GM12864 (cell line): ENCODE data around the gene PRSS1.
"Not testable (repeated sequence)": the region's sequence is repeated elsewhere in the genome, so short reads cannot be mapped to it uniquely, and the experiment has no call there.

ENCODE experiments used
- DNase-seq: peaks from one replicate; pipeline ENCODE4 v3.0.0-alpha.2; 2011; ENCODE audit warnings: low read depth
- H3K4me3 ChIP-seq: 2 replicates; pipeline ENCODE4 v1.5.1; 2011; ENCODE audit warnings: mild to moderate bottlenecking, low read depth, low read length, control low read depth
- TF ChIP-seq, protein P1 (sequence below): IDR thresholded peaks from 2 replicates; pipeline ENCODE4 v1.5.1; 2011; ENCODE audit warnings: low read depth, mild to moderate bottlenecking, moderate library complexity, low read length, control low read depth, inconsistent platforms; ENCODE audit errors: missing control alignments

The PRSS1 gene

GRCh38 chr7:142760071-142760642, 10.9 kb downstream of the PRSS1 start:
- H3K4me3 ChIP-seq, result no peak overlapping the region
- TF ChIP-seq, protein P1, sequence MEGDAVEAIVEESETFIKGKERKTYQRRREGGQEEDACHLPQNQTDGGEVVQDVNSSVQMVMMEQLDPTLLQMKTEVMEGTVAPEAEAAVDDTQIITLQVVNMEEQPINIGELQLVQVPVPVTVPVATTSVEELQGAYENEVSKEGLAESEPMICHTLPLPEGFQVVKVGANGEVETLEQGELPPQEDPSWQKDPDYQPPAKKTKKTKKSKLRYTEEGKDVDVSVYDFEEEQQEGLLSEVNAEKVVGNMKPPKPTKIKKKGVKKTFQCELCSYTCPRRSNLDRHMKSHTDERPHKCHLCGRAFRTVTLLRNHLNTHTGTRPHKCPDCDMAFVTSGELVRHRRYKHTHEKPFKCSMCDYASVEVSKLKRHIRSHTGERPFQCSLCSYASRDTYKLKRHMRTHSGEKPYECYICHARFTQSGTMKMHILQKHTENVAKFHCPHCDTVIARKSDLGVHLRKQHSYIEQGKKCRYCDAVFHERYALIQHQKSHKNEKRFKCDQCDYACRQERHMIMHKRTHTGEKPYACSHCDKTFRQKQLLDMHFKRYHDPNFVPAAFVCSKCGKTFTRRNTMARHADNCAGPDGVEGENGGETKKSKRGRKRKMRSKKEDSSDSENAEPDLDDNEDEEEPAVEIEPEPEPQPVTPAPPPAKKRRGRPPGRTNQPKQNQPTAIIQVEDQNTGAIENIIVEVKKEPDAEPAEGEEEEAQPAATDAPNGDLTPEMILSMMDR, result no peak
- DNase-seq, result no peak

DNA sequence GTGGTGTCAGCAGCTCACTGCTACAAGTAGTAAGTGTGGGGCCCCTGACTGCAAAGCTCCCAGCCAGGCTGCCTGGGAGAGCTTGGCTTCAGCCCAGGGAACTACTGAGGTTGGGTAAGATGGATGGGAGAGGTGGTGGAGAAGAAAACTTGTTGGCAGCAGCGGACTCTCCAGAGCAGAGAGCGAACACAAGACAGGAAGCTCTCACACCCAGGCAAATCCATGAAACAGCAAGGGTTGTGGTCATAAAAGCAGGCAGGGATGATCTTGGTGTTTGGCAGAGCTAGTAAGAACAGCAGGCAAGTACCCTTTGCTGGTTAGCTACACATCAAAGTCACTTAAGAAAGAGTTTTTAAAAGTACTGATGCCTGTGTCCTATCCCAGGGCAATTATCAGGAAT, 12.3 kb downstream of the PRSS1 start:
- DNase-seq, H3K4me3 ChIP-seq: not testable (repeated sequence)

DNA sequence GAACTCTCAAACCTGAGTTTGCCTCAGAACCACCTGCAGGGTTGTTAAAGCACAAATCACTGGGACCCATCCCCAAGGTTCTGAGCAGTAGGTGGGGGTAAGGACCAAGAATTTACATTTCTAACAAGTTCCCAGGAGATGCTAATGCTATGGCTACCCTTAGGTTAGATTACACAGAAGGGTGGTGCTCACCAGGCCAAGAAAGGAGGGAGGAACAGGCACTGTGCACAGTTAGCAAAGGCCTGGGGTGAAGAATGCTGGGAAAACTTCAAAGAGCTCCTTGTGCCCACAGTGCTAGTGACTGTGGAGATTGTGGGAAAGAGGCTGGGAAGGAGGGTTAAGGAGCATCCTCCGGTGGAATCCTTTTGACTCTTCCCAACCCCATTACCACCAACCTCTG, 12.8 kb downstream of the PRSS1 start:
- no peak for DNase-seq

GRCh38 chr7:142767451-142767850, 18.2 kb downstream of the PRSS1 start:
- DNase-seq, result no peak
- TF ChIP-seq, protein P1, result no peak
- no peak overlapping the region for H3K4me3 ChIP-seq

More for the DNA sequence above, 12.8 kb downstream of the PRSS1 start:
- TF ChIP-seq, protein P1, result no peak
- H3K4me3 ChIP-seq, result no peak overlapping the region

DNA sequence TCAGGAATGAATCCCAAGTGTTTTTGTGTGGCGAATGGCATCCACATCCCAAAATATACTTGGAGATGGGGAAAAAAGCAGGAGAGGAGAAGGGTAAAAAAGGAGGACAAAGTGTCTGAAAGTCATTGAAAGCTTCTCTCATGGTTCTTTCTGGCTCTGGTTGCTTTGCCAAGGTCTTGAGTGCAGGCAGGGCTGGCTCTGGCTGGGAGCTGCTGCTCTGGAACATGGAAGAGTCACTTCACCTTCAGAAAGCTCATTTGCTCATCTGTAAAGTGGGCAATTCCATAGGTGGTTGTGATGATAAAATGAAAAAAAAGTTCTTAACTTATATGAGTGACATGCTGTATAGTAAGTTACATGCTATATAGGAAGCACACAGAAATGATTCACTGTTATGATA, 18.6 kb downstream of the PRSS1 start:
- TF ChIP-seq, protein P1, result no peak
- no peak for DNase-seq
- no peak overlapping the region for H3K4me3 ChIP-seq

DNA sequence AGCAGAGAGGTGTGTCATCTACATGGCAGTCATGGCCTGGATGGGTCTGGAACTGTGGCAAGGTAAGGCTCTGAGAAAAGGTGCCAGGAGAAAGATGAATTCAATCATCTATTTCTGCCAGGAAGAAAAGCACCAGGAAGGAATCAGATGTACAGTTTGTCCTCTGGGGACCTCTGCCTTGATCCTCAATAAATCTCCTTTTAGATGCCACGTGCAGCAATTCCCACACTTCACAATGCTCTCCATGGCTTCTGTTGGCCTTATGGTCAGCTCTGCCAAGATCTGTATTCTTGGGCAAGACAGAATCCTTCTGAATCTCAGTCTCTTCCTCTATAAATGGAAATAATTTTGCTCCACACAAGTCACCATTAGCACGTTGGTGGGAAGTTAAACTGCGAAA, 19.6 kb downstream of the PRSS1 start:
- DNase-seq, H3K4me3 ChIP-seq: not testable (repeated sequence)

DNA sequence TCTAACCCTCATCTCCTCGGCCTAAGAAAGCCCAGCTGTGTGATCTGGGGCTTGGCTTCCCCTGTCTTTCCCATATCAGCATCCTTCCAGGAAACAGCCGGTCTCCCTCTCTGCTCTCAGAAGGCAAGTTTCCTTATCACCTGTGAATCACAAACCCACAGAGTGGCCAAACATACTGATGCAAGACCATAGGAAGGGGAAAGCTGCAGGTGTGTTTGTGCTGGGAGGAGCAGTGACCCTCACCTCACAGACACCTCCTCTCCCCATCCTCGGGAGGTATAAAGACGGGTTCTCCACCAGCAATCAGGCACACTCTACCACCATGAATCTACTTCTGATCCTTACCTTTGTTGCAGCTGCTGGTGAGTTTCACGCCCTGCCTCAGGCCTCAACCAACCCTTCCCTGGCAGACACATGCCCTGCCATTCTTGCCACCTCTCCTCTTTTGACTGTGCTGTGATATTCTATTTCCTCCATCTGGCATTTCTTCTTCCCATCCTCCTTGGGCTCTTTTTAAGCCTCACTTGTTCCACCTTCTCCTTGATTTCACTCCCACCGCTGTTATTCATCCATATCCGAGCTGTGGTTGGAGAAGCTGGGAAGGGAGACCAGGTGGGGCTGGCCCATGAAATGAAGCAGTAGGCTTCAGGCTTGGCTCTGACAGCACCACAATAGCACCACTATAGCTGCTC, 21.5 kb downstream of the PRSS1 start, which contains the start of gene PRSS2:
Gene PRSS2 (plus strand): TSS at position 310 of the 692 bp plus-strand sequence. CDS start 13 bp downstream, at position 323.
- H3K4me3 ChIP-seq, result no peak within 1 kb of the TSS
- no peak for DNase-seq
- TF ChIP-seq, protein P1, result no peak

GRCh38 chr7:142771353-142771723, 22.1 kb downstream of the PRSS1 start:
- TF ChIP-seq, protein P1, result no peak
- peak; percentile 35 for DNase-seq
- H3K4me3 ChIP-seq, result no peak overlapping the region
